ENCODE results near the gene GRIN2A.

GRIN2A gene

GRCh38 chr16:10182222-10183053, at the start of gene GRIN2A:
Gene GRIN2A, minus strand, starts transcription at chr16:10182428. Its CDS starts 2,017 bp downstream, at chr16:10180411.
- DNase-seq = no peak
- in situ Hi-C loops (cut with HindIII; ENCODE audit: low pct_ligation_motif_present, low pct_unique_long_range_greater_than_20kb, low sequenced_read_pairs) = no loop called here

- in situ Hi-C loops (cut with HindIII; ENCODE audit: low pct_ligation_motif_present, low pct_unique_long_range_greater_than_20kb, low sequenced_read_pairs) = no loop called here
- DNase-seq = no peak
Observed at GRCh38 chr16:10231563-10231962, 49.3 kb upstream of the GRIN2A start.

DNA sequence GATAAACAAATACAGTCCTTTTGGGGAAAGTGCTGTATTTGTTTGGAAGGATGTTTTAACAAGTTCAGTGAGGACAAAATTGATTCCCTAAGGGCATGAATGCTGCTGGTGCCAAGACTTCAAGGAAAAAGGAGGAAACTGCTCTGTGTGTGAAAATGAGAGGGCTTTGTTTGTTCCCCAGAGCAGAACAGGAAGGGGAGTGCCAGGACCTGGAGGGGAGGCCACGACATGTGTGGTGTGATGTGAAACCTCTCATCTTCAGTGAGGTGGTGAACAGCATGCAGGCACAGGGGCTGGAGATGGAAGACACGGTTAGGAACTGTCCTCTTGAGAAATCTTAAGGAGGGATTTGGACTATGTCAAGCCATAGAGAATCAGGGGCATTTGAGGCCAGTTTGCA, 46.6 kb upstream of the GRIN2A start:
- in situ Hi-C loops (cut with HindIII; ENCODE audit: low pct_ligation_motif_present, low pct_unique_long_range_greater_than_20kb, low sequenced_read_pairs) = no loop called here
- no peak for DNase-seq

DNA sequence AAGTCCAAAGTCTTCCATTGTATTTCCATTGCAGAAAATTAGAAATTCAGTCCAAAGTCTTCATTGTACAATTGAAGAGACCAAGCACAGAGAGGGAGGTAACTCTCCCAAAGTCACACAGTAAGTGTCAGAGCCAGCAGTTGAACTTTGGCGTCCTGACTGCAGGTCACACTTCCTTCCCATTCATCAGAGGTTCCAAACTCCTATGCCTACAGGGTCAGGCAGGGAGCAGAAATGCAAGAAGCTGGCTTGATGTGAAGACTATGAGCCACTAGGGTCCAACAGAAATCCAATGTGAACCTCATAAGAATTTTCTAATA, 44.7 kb upstream of the GRIN2A start:
- no peak for DNase-seq
- in situ Hi-C loops (cut with HindIII; ENCODE audit: low pct_ligation_motif_present, low pct_unique_long_range_greater_than_20kb, low sequenced_read_pairs) = no loop called here

DNA sequence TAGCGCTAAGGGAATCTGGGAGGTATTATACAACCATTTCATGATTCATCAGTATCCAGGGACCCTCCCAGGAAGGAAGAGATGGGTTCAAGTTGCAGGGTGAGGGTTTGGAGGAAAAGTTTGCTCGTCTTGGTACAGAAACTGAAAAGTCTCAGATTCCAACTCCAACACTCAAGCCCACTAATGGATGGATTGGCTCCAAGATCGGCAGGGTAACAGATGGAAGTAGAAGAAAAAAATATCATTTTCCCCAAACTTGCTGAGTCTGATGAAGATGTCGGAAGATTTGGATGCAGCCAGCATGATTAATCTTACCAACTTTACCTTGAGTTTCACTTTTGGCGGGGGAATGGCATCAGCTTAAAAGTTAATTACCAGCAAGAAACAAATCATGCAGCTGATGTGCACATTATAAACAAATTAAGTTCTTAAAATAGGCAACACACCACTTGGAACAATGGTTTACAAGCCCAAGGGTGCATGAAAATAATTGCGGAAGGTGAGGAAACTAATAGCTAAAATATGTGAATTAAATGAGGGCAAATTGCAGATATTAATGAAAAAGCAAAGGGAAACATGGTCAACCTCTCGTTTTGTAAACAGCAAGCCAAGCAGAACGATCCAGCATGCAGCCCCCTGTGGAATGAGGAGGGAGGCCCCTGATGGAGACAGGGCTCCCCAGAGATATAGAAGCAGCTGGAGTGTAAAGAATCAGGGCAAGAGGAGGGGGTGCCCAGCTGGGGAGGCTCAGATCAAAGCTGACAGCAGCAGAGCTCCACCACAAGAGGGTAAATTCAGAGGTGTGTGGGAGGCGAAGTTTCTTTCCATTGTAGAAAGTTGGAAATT, 44.1 kb upstream of the GRIN2A start:
- in situ Hi-C loops (cut with HindIII; ENCODE audit: low pct_ligation_motif_present, low pct_unique_long_range_greater_than_20kb, low sequenced_read_pairs) = no loop called here
- DNase-seq = no peak

DNA sequence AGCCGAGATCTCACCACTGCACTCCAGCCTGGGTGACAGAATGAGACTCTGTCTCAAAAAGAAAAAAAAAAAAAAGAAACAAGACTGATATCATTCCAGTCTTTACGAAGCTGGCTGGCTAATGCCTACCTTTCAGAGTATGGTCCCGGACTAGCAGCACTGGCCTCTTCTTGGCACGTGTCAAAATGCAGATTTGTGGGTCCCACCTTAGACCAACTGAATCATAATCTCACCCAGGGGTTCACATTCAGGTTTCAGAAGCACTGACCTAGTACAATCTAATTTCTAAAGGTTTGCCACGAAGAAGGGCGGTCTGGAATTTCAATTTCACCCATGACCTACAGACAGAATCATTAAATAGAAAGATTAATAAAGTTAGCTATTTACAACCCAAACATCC, 43.4 kb upstream of the GRIN2A start:
- in situ Hi-C loops (cut with HindIII; ENCODE audit: low pct_ligation_motif_present, low pct_unique_long_range_greater_than_20kb, low sequenced_read_pairs) = no loop called here
- no peak for DNase-seq

- DNase-seq = no peak
- in situ Hi-C loops (cut with HindIII; ENCODE audit: low pct_ligation_motif_present, low pct_unique_long_range_greater_than_20kb, low sequenced_read_pairs) = no loop called here
Observed at GRCh38 chr16:10224850-10225249, 42.6 kb upstream of the GRIN2A start.

DNA sequence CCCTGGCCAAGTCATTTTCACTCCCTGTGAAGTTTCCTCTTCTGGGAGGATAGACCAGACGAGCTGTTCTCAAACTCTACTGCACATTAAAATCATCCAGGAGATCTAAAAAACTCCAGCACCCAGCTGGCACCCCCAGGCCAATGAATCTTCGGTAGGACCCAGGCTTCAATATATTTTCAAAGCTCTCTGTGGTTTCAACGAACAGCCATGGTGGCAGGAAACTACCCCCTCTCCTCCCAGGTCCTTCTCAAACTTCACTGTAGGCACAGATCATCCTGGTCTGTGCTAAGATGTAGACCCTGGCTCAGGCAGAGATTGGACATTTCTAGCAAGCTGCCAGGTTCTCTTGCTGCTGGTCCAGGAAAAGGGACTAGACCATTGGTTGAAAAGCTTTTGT, 38.7 kb upstream of the GRIN2A start:
- in situ Hi-C loops (cut with HindIII; ENCODE audit: low pct_ligation_motif_present, low pct_unique_long_range_greater_than_20kb, low sequenced_read_pairs) = no loop called here
- no peak for DNase-seq

GRCh38 chr16:10219742-10220141, 37.5 kb upstream of the GRIN2A start:
- no peak for DNase-seq
- in situ Hi-C loops (cut with HindIII; ENCODE audit: low pct_ligation_motif_present, low pct_unique_long_range_greater_than_20kb, low sequenced_read_pairs) = no loop called here

- in situ Hi-C loops (cut with HindIII; ENCODE audit: low pct_ligation_motif_present, low pct_unique_long_range_greater_than_20kb, low sequenced_read_pairs) = no loop called here
- DNase-seq = no peak
Observed at GRCh38 chr16:10218490-10219206, 36.4 kb upstream of the GRIN2A start.

DNA sequence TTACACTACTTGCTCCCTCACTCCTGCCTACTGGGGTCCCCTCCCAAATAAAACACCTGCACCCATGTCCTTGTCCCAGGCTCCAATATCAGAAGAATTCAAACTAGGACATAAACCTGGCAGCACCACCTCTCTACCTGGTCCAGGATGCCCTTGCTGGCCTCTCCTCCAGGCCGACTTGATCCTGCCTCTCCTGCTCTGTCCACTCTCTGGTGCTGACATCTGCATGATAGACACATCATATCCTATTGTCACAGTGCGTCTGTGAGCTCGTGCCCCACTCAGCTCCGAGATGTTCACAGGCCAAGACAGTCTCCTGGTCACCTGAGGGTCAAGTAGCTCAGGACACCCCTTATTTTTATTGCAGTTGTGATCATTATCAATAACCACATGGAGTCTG, 31.5 kb upstream of the GRIN2A start:
- in situ Hi-C loops (cut with HindIII; ENCODE audit: low pct_ligation_motif_present, low pct_unique_long_range_greater_than_20kb, low sequenced_read_pairs) = no loop called here
- no peak for DNase-seq

- in situ Hi-C loops (cut with HindIII; ENCODE audit: low pct_ligation_motif_present, low pct_unique_long_range_greater_than_20kb, low sequenced_read_pairs) = no loop called here
- DNase-seq = no peak
Observed at GRCh38 chr16:10210944-10211343, 28.7 kb upstream of the GRIN2A start.

GRCh38 chr16:10206865-10207264, 24.6 kb upstream of the GRIN2A start:
- in situ Hi-C loops (cut with HindIII; ENCODE audit: low pct_ligation_motif_present, low pct_unique_long_range_greater_than_20kb, low sequenced_read_pairs) = no loop called here
- no peak for DNase-seq

- in situ Hi-C loops (cut with HindIII; ENCODE audit: low pct_ligation_motif_present, low pct_unique_long_range_greater_than_20kb, low sequenced_read_pairs) = no loop called here
- no peak for DNase-seq
Observed at GRCh38 chr16:10206215-10206614, 24.0 kb upstream of the GRIN2A start.

DNA sequence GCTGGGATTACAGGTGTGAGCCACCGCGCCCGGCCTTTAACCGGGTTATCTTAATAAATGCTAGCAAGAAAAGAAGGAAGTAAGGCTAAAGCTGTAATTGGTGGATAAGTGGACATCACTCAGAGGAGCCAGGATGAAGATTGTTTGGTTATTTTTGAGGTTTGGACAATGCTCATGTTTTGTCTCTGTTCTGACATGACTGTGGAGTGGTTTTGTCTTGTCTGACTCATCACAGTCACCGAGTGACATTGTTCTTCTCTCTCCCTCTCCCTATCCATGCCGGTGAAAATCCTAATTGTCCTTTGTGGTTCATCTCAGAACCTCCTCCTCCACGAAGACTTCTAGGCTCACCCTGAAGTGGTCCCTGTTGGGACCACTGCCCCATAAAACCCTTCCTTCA, 23.5 kb upstream of the GRIN2A start:
- no peak for DNase-seq
- in situ Hi-C loops (cut with HindIII; ENCODE audit: low pct_ligation_motif_present, low pct_unique_long_range_greater_than_20kb, low sequenced_read_pairs) = no loop called here

GRCh38 chr16:10202649-10203048, 20.4 kb upstream of the GRIN2A start:
- DNase-seq = no peak
- in situ Hi-C loops (cut with HindIII; ENCODE audit: low pct_ligation_motif_present, low pct_unique_long_range_greater_than_20kb, low sequenced_read_pairs) = no loop called here

- no peak for DNase-seq
- in situ Hi-C loops (cut with HindIII; ENCODE audit: low pct_ligation_motif_present, low pct_unique_long_range_greater_than_20kb, low sequenced_read_pairs) = no loop called here
Observed at GRCh38 chr16:10200637-10201586, 18.7 kb upstream of the GRIN2A start.

- no peak for DNase-seq
- in situ Hi-C loops (cut with HindIII; ENCODE audit: low pct_ligation_motif_present, low pct_unique_long_range_greater_than_20kb, low sequenced_read_pairs) = no loop called here
Observed at GRCh38 chr16:10196999-10197398, 14.8 kb upstream of the GRIN2A start.
